ENCODE data around the gene HOMER2.
A peak's percentile ranks its signal among the peaks of the same experiment; 100 is the strongest.

HOMER2 gene

GRCh38 chr15:82810061-82810889 is 142.2 kb downstream of the HOMER2 start:
- Histone ChIP-seq H3K36me3 (ENCODE audit: control insufficient read depth, insufficient read depth, low read length) (peaks cover 3% of the 10 kb centered on the region; the same call in 1 of the 2 replicates), H3K4me3 (replicated peaks; ENCODE audit: low read depth, low read length) (peak overlapping the region; percentile 96), H3K27me3 (replicated peaks; ENCODE audit: control insufficient read depth, insufficient read depth, low read length) (no peaks in the 10 kb centered on the region)
- no peak for TF ChIP-seq CTCF (IDR thresholded peaks at IDR 0.05; ENCODE audit: insufficient read depth, low read length, poor library complexity, severe bottlenecking)
- DNase-seq (ENCODE audit: extremely low read depth, insufficient read length) = peak; percentile 68

DNA sequence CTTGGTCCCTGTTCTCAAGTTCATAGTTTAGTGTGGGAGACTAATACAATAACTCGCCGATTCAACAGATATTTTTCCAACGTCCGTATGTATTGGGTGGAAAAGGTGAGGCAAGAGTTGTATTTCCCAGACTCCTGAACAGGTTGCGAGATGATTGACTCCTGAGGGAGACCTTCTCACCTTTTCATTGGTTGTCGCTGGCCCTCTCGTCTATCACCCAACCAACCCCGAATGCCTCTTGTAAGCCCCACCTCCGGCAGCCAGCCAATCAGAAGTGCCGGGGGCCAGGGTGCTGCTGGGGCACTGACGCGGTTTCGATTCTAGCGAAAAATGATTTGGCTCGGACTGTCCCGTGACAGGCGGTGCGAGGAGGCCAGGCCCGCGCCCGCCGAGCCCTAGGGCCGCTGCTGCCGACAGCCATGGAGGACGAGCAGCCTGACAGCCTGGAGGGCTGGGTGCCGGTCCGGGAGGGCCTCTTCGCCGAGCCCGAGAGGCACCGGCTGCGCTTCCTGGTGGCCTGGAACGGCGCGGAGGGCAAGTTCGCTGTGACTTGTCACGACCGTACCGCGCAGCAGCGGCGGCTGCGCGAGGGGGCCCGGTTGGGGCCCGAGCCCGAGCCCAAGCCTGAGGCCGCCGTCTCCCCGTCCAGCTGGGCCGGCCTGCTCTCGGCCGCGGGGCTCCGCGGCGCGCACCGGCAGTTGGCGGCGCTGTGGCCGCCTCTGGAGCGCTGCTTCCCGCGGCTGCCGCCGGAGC is 143.0 kb downstream of the HOMER2 start, which contains the start of gene WHAMM:
Gene WHAMM, plus strand, starts transcription at position 321 of the 753 bp plus-strand sequence. Its CDS starts 99 bp downstream, at position 420.
- no peaks in the 10 kb centered on the region for H3K27me3 ChIP-seq (replicated peaks; ENCODE audit: control insufficient read depth, insufficient read depth, low read length)
- no peak for TF ChIP-seq CTCF (IDR thresholded peaks at IDR 0.05; ENCODE audit: insufficient read depth, low read length, poor library complexity, severe bottlenecking)
- H3K4me3 ChIP-seq (replicated peaks; ENCODE audit: low read depth, low read length) = peak within 1 kb of the TSS; percentile 96
- DNase-seq (ENCODE audit: extremely low read depth, insufficient read length) = peak; percentile 93
- peaks cover 3% of the 10 kb centered on the region; the same call in 1 of the 2 replicates for H3K36me3 ChIP-seq (ENCODE audit: control insufficient read depth, insufficient read depth, low read length)

DNA sequence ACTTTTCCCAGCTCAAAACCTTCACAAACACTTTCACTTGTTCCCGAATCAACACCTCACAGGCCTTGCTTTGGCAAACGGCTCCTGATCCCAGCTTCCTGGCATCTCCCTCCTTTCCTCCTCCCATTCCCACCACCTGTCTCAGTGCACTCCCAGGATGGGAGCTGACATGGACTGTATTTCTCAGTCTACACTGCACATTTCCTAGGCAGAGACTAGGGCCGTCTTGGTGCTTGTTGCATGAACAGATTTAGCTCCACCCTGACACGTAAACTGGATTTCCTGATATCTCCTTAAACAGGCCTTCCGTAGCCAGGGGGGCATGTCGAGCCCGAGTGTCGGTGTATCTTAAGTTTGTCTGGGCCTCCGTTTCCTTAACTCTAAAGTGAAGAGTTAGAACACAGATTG is 143.9 kb downstream of the HOMER2 start:
- no peaks in the 10 kb centered on the region for H3K27me3 ChIP-seq (replicated peaks; ENCODE audit: control insufficient read depth, insufficient read depth, low read length)
- peaks cover 1% of the 10 kb centered on the region; the same call in 1 of the 2 replicates for H3K36me3 ChIP-seq (ENCODE audit: control insufficient read depth, insufficient read depth, low read length)
- TF ChIP-seq CTCF (IDR thresholded peaks at IDR 0.05; ENCODE audit: insufficient read depth, low read length, poor library complexity, severe bottlenecking) = no peak
- peak overlapping the region; percentile 39 for H3K4me3 ChIP-seq (replicated peaks; ENCODE audit: low read depth, low read length)
- DNase-seq (ENCODE audit: extremely low read depth, insufficient read length) = peak; percentile 35

- peak overlapping the region; percentile 39 for H3K4me3 ChIP-seq (replicated peaks; ENCODE audit: low read depth, low read length)
- H3K36me3 ChIP-seq (ENCODE audit: control insufficient read depth, insufficient read depth, low read length) = no peaks in the 10 kb centered on the region; the same call in 1 of the 2 replicates
- no peaks in the 10 kb centered on the region for H3K27me3 ChIP-seq (replicated peaks; ENCODE audit: control insufficient read depth, insufficient read depth, low read length)
- TF ChIP-seq CTCF (IDR thresholded peaks at IDR 0.05; ENCODE audit: insufficient read depth, low read length, poor library complexity, severe bottlenecking) = no peak
- DNase-seq (ENCODE audit: extremely low read depth, insufficient read length) = peak; percentile 25
Measured at GRCh38 chr15:82807920-82808633, 144.4 kb downstream of the HOMER2 start.

DNA sequence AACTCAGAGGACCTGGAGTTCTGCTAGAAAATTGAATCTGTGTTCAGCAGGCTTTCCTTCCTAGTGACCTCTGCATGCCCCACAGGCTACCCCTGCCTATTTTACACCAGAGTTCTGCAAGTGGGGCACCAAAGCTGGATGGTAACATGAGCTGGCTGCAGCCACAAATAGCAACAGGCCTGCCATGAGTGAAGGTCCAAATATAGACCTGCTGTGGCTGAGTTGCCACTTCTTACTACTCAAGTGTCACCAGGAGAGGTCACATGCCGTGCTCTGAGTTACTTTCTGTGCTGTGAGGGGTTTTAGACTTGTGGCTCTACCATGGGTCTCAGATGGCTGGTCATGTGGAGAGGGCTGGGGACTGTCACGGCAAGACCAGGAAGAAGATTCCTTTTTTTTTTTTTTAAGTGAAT is 146.5 kb downstream of the HOMER2 start, which contains the start of gene FSD2:
Gene FSD2, minus strand, starts transcription at position 76 of the 413 bp plus-strand sequence. CDS start 18,679 bp downstream, outside the sequence.
- Histone ChIP-seq H3K4me3 (replicated peaks; ENCODE audit: low read depth, low read length) (peak within 1 kb of the TSS; percentile 36), H3K27me3 (replicated peaks; ENCODE audit: control insufficient read depth, insufficient read depth, low read length) (no peaks in the 10 kb centered on the region), H3K36me3 (ENCODE audit: control insufficient read depth, insufficient read depth, low read length) (no peaks in the 10 kb centered on the region)
- TF ChIP-seq CTCF (IDR thresholded peaks at IDR 0.05; ENCODE audit: insufficient read depth, low read length, poor library complexity, severe bottlenecking) = peak; percentile 2
- peak; percentile 70 for DNase-seq (ENCODE audit: extremely low read depth, insufficient read length)
